Adrenal gland (tissue), 12 donors: ENCODE data around the gene USP3. TPM values are rescaled to one million over a fixed set of nuclear protein-coding genes. Genes with fewer than 3 reads are reported as not detected.
"Not testable (repeated sequence)": the region's sequence is repeated elsewhere in the genome, so short reads cannot be mapped to it uniquely, and the experiment has no call there.

ENCODE experiments used
- DNase-seq, 7 donors: peaks; one replicate each; pipeline ENCODE4 v3.0.0-alpha.2; 2019 to 2020
- H3K27ac ChIP-seq, 5 donors: fragments of 200-600 bp; sonication (generic) in 4 of 5; 1 replicate in 3 of 5; 2 replicates in 2 of 5; pipeline versions ENCODE4 v1.5.1 to v1.8.0; 2016 to 2020; ENCODE audit warnings: mild to moderate bottlenecking in 1 of 5
- H3K27me3 ChIP-seq: fragments of 200-600 bp; 2 replicates; pipeline ENCODE4 v1.8.0; 2021
- H3K36me3 ChIP-seq, 2 donors: fragments of 200-600 bp; replicated peaks in 1 of 2; 1 replicate in 1 of 2; 2 replicates in 1 of 2; pipeline versions ENCODE4 v1.5.1 to v1.8.0; 2018 to 2022
- H3K4me1 ChIP-seq, 2 donors: fragments of 200-600 bp; replicated peaks in 1 of 2; 1 replicate in 1 of 2; 2 replicates in 1 of 2; pipeline versions ENCODE4 v1.5.1 to v1.8.0; 2018 to 2021
- H3K4me3 ChIP-seq, 4 donors: fragments of 200-600 bp; sonication (generic) in 3 of 4; one replicate each; pipeline ENCODE4 v1.5.1; 2016 to 2018
- H3K9me3 ChIP-seq, 3 donors: fragments of 200-600 bp; sonication (generic) in 1 of 3; replicated peaks in 1 of 3; 1 replicate in 2 of 3; 2 replicates in 1 of 3; pipeline versions ENCODE4 v1.5.1 to v1.8.0; 2016 to 2021
- POLR2A ChIP-seq, 2 donors: fragments of 450-650 bp; IDR thresholded peaks; one replicate each; pipeline ENCODE4 v1.6.1; 2017; ENCODE audit warnings: antibody characterized with exemption in 2 of 2, mild to moderate bottlenecking in 2 of 2, moderate library complexity in 1 of 2
- WGBS, 4 donors: extraction: QIAGEN DNeasy Blood & Tissue Kit in 2 of 4; methylation state at CpG; one replicate each; pipeline versions ENCODE4 v1.1.5 to v1.1.7; 2013 to 2017; 5-methylcytosine and 5-hydroxymethylcytosine counted together
- intact Hi-C, 2 donors: fragments of 100-400 bp; cut with DNase I; formaldehyde crosslinking; loops; one replicate each; pipeline versions ENCODE4 v1.14.1 to v1.15.0; 2022 to 2023
- polyA plus RNA-seq, 3 donors: library from polyadenylated mRNA; stranded (reverse); fragments of 200-250 nt in 2 of 3; fragments of 350-450 nt in 1 of 3; fragmentation: Illumina TruSeq in 1 of 3; extraction: RNeasy Lipid Tissue Mini Kit (QIAGEN cat#74804) in 1 of 3; gene quantifications; one replicate each; pipeline ENCODE4 v1.2.3, GENCODE V29; 2013 to 2014
- total RNA-seq, 9 donors: library from RNA; depleted of rRNA in 4 of 9; stranded (reverse); fragments of >200 nt in 4 of 9; fragments of 120-200 nt in 1 of 9; fragmentation: NEBNext Ultra II Directional in 1 of 9; extraction: Animal tissue kit (Norgen Biotek cat#: 25700) in 1 of 9; gene quantifications; one replicate each; pipeline versions ENCODE4 v1.1.0 to v1.2.4, GENCODE V29; 2013 to 2023
- TF ChIP-seq, protein P1 (sequence below), 6 experiments: fragments of 450-650 bp in 4 of 6; fragments of 200-600 bp in 2 of 6; sonication (generic) in 1 of 6; IDR thresholded peaks; 1 replicate in 5 of 6; 2 replicates in 1 of 6; pipeline versions ENCODE4 v1.5.1 to v1.8.0; 2016 to 2021; ENCODE audit warnings: antibody characterized with exemption in 6 of 6, mild to moderate bottlenecking in 2 of 6, moderate library complexity in 1 of 6
- donor health status: healthy with polysubstance abuse.
- donor health status: Bipolar disorder and iron deficiency.
- donor health status: DM: yes; HTN: yes; CAD: no.
- donor health status: DM: no; HTN: no; CAD: no.
- donor health status: DM: no; HTN: no; CAD: no.
- donor health status: DM: yes; HTN: yes; CAD: no.

USP3 gene
- total and polyA plus RNA-seq, 12 donors: 23.0 to 55.0 (median 35.5) TPM

GRCh38 chr15:63517628-63518027 lies 13.2 kb downstream of the USP3 start:
- 75 to 86% (median 81%) methylated on average over 1 of the region's 1 CpG for WGBS, 4 donors

GRCh38 chr15:63519041-63519440 lies 14.6 kb downstream of the USP3 start:
- no peaks in the 10 kb centered on the region for H3K36me3 ChIP-seq
- no peak for DNase-seq
- H3K9me3 ChIP-seq: no peaks in the 10 kb centered on the region
- WGBS, 4 donors: 80 to 97% (median 95%) methylated on average over 1 to 4 of the region's 4 CpGs
- H3K4me3 ChIP-seq: no peak overlapping the region
- TF ChIP-seq, protein P1, sequence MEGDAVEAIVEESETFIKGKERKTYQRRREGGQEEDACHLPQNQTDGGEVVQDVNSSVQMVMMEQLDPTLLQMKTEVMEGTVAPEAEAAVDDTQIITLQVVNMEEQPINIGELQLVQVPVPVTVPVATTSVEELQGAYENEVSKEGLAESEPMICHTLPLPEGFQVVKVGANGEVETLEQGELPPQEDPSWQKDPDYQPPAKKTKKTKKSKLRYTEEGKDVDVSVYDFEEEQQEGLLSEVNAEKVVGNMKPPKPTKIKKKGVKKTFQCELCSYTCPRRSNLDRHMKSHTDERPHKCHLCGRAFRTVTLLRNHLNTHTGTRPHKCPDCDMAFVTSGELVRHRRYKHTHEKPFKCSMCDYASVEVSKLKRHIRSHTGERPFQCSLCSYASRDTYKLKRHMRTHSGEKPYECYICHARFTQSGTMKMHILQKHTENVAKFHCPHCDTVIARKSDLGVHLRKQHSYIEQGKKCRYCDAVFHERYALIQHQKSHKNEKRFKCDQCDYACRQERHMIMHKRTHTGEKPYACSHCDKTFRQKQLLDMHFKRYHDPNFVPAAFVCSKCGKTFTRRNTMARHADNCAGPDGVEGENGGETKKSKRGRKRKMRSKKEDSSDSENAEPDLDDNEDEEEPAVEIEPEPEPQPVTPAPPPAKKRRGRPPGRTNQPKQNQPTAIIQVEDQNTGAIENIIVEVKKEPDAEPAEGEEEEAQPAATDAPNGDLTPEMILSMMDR (IDR thresholded peaks at IDR 0.05): no peak
- no peak for TF ChIP-seq POLR2A (IDR thresholded peaks at IDR 0.05)
- H3K27me3 ChIP-seq: no peaks in the 10 kb centered on the region
- intact Hi-C loops: no loop called here
- peaks cover 68 to 91% of the 10 kb centered on the region in 2 donors for H3K4me1 ChIP-seq
- peak overlapping the region in 1 of 5 donors; percentile 29 for H3K27ac ChIP-seq

More at GRCh38 chr15:63517628-63518027, 13.2 kb downstream of the USP3 start:
- Histone ChIP-seq H3K27ac (peak overlapping the region in 1 of 5 donors; percentile 2), H3K9me3 (no peaks in the 10 kb centered on the region), H3K4me1 (peaks cover 63 to 86% of the 10 kb centered on the region in 2 donors), H3K36me3 (no peaks in the 10 kb centered on the region), H3K4me3 (no peak overlapping the region), H3K27me3 (no peaks in the 10 kb centered on the region)
- TF ChIP-seq, protein P1 (IDR thresholded peaks at IDR 0.05): no peak
- no peak for TF ChIP-seq POLR2A (IDR thresholded peaks at IDR 0.05)
- DNase-seq: no peak
- intact Hi-C loops: no loop called here

DNA sequence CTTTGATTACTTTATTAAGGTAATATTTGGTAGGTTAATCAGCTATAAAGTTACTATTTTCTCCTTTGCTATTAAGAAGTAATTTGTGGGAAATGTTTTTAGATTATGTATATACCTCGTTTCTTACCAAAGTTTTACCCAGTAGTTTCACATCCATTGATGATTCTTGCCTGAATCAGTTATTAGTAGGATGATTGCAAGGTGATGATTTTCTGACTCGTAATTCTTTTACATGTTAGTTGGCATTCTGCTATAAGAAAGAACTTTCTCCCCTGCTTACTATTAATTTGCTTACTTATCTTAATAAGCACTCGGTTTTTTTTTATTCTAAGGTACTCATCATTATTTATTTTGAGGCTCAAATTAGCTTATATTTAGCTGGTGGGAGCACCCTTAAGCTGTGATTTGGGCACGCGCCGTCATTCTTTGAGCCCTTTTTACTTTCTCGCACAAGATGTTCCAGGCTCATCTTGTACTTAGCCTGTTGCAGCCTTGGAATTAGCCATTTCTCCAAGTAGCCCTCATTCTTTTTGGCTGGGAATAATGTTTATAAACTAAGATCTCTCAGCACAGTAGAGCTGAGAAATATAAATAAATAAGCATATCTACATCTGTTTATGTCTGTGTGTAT lies 15.3 kb downstream of the USP3 start:
- no peaks in the 10 kb centered on the region for H3K27me3 ChIP-seq
- no peak for DNase-seq
- TF ChIP-seq, protein P1 (IDR thresholded peaks at IDR 0.05): no peak
- no peak overlapping the region for H3K27ac ChIP-seq
- no peaks in the 10 kb centered on the region for H3K36me3 ChIP-seq
- no peak overlapping the region for H3K4me3 ChIP-seq
- H3K9me3 ChIP-seq: no peaks in the 10 kb centered on the region
- H3K4me1 ChIP-seq: peaks cover 70 to 89% of the 10 kb centered on the region in 2 donors
- WGBS, 4 donors: 85 to 88% (median 87%) methylated on average over 7 of the region's 7 CpGs
- intact Hi-C loops: no loop called here

DNA sequence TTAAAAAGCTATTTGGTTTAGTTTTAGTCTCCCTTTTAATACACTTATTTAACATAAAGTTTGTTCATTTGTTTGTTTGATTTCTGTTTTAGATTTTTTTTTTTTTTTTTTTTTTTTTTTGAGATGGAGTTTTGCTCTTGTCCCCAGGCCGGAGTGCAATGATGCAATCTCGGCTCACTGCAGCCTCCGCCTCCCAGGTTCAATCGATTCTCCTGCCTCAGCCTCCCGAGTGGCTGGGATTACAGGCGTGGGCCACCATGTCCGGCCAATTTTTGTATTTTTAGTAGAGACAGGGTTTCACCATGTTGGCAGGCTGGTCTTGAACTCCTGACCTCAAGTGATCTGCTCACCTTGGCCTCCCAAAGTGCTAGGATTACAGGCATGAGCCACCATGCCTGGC lies 16.1 kb downstream of the USP3 start:
- H3K4me3 ChIP-seq, H3K9me3 ChIP-seq, H3K36me3 ChIP-seq, DNase-seq, H3K27me3 ChIP-seq, H3K27ac ChIP-seq, intact Hi-C loops: not testable (repeated sequence)
- 85 to 92% (median 90%) methylated on average over 7 of the region's 7 CpGs for WGBS, 4 donors
- peaks cover 67 to 89% of the 10 kb centered on the region in 2 donors for H3K4me1 ChIP-seq

DNA sequence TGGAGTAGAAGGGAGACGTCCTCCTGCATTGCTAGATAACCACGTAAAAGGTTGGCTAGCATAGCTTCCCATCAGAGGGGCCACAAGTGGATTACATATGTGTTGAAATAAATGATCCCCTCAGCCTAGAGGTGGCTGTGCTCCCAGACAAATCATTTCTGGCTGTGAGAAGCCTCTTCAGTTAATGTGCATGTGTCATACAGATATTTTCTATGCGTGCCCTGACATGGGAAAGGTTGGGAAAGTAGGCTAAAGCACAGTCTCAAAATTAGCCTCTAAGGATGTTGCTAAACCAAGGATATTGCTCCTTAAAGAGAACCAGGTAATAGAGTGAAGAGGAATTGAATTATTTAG lies 17.8 kb downstream of the USP3 start:
- no peak for DNase-seq
- WGBS, 4 donors: 67 to 74% (median 73%) methylated on average over 3 of the region's 3 CpGs
- Histone ChIP-seq H3K27me3 (no peaks in the 10 kb centered on the region), H3K9me3 (no peaks in the 10 kb centered on the region), H3K4me3 (no peak overlapping the region), H3K27ac (peak overlapping the region in 3 of 5 donors; percentile 22 to 49 (median 43)), H3K36me3 (no peaks in the 10 kb centered on the region), H3K4me1 (peaks cover 57 to 74% of the 10 kb centered on the region in 2 donors)
- TF ChIP-seq, protein P1 (IDR thresholded peaks at IDR 0.05): no peak
- no peak for TF ChIP-seq POLR2A (IDR thresholded peaks at IDR 0.05)
- intact Hi-C loops: no loop called here
